Measurements from ENCODE around the gene VAV2. TPM values are rescaled to one million over a fixed set of nuclear protein-coding genes. Genes with fewer than 3 reads are reported as not detected.

VAV2 gene
- polyA plus RNA-seq, 3 donors from 2014 or later, result 0.12 to 0.28 TPM; not detected in 1

- DNase-seq, result no peak
- no peak overlapping the region for H3K27ac Mint-ChIP-seq
- no peaks in the 10 kb centered on the region for H3K9me3 Mint-ChIP-seq
- H3K4me3 Mint-ChIP-seq, result no peak overlapping the region
- no peaks in the 10 kb centered on the region for H3K36me3 Mint-ChIP-seq
- H3K4me1 Mint-ChIP-seq, result no peaks in the 10 kb centered on the region
- H3K27me3 Mint-ChIP-seq (ENCODE audit: low read depth in 3 of 3), result peaks cover 0 to 2% (median 0%) of the 10 kb centered on the region in 3 donors
Measured at GRCh38 chr9:133830310-133830709, 161.8 kb downstream of the VAV2 start.

- no peak overlapping the region for H3K4me3 Mint-ChIP-seq
- peaks cover 0 to 2% (median 0%) of the 10 kb centered on the region in 3 donors for H3K27me3 Mint-ChIP-seq (ENCODE audit: low read depth in 3 of 3)
- no peak overlapping the region for H3K27ac Mint-ChIP-seq
- no peak for DNase-seq
- H3K36me3 Mint-ChIP-seq, result no peaks in the 10 kb centered on the region
- H3K4me1 Mint-ChIP-seq, result no peaks in the 10 kb centered on the region
- no peaks in the 10 kb centered on the region for H3K9me3 Mint-ChIP-seq
Measured at GRCh38 chr9:133828338-133828997, 163.7 kb downstream of the VAV2 start.

GRCh38 chr9:133826289-133827085 is 165.6 kb downstream of the VAV2 start:
- H3K4me3 Mint-ChIP-seq, result no peak overlapping the region

GRCh38 chr9:133825555-133826218 is 166.4 kb downstream of the VAV2 start:
- Mint-ChIP-seq H3K4me3 (no peak overlapping the region), H3K4me1 (no peaks in the 10 kb centered on the region), H3K36me3 (no peaks in the 10 kb centered on the region), H3K27me3 (ENCODE audit: low read depth in 3 of 3) (peaks cover 0 to 5% (median 0%) of the 10 kb centered on the region in 3 donors), H3K9me3 (no peaks in the 10 kb centered on the region), H3K27ac (no peak overlapping the region)
- no peak for DNase-seq

More at GRCh38 chr9:133826289-133827085, 165.6 kb downstream of the VAV2 start:
- H3K4me1 Mint-ChIP-seq, result no peaks in the 10 kb centered on the region
- no peaks in the 10 kb centered on the region for H3K36me3 Mint-ChIP-seq
- no peak for DNase-seq
- peaks cover 0 to 5% (median 0%) of the 10 kb centered on the region in 3 donors for H3K27me3 Mint-ChIP-seq (ENCODE audit: low read depth in 3 of 3)
- H3K9me3 Mint-ChIP-seq, result no peaks in the 10 kb centered on the region
- H3K27ac Mint-ChIP-seq, result no peak overlapping the region

- H3K36me3 Mint-ChIP-seq, result no peaks in the 10 kb centered on the region
- DNase-seq, result no peak
- H3K4me3 Mint-ChIP-seq, result no peak overlapping the region
- H3K4me1 Mint-ChIP-seq, result no peaks in the 10 kb centered on the region
- H3K9me3 Mint-ChIP-seq, result no peaks in the 10 kb centered on the region
- H3K27ac Mint-ChIP-seq, result no peak overlapping the region
- peaks cover 0 to 5% (median 0%) of the 10 kb centered on the region in 3 donors for H3K27me3 Mint-ChIP-seq (ENCODE audit: low read depth in 3 of 3)
Measured at GRCh38 chr9:133824802-133825186, 167.3 kb downstream of the VAV2 start.

- Mint-ChIP-seq H3K27ac (no peak overlapping the region), H3K4me3 (no peak overlapping the region), H3K27me3 (ENCODE audit: low read depth in 3 of 3) (peaks cover 0 to 5% (median 0%) of the 10 kb centered on the region in 3 donors), H3K36me3 (no peaks in the 10 kb centered on the region), H3K4me1 (no peaks in the 10 kb centered on the region), H3K9me3 (no peaks in the 10 kb centered on the region)
- DNase-seq, result no peak
Measured at GRCh38 chr9:133824106-133824801, 167.9 kb downstream of the VAV2 start.

- Mint-ChIP-seq H3K36me3 (no peaks in the 10 kb centered on the region), H3K27me3 (ENCODE audit: low read depth in 3 of 3) (peaks cover 0 to 2% (median 0%) of the 10 kb centered on the region in 3 donors), H3K4me3 (no peak overlapping the region), H3K9me3 (no peaks in the 10 kb centered on the region), H3K27ac (no peak overlapping the region), H3K4me1 (no peaks in the 10 kb centered on the region)
- DNase-seq, result no peak
Measured at GRCh38 chr9:133823189-133824105, 168.7 kb downstream of the VAV2 start.

GRCh38 chr9:133822430-133823065 is 169.6 kb downstream of the VAV2 start:
- Mint-ChIP-seq H3K27ac (no peak overlapping the region), H3K36me3 (no peaks in the 10 kb centered on the region), H3K4me1 (no peaks in the 10 kb centered on the region), H3K4me3 (no peak overlapping the region), H3K27me3 (ENCODE audit: low read depth in 3 of 3) (peaks cover 0 to 2% (median 0%) of the 10 kb centered on the region in 3 donors), H3K9me3 (no peaks in the 10 kb centered on the region)
- DNase-seq, result no peak

- Mint-ChIP-seq H3K36me3 (no peaks in the 10 kb centered on the region), H3K9me3 (no peaks in the 10 kb centered on the region), H3K27ac (no peak overlapping the region), H3K27me3 (ENCODE audit: low read depth in 3 of 3) (peaks cover 0 to 2% (median 2%) of the 10 kb centered on the region in 3 donors), H3K4me3 (no peak overlapping the region), H3K4me1 (no peaks in the 10 kb centered on the region)
- no peak for DNase-seq
Measured at GRCh38 chr9:133821601-133822429, 170.3 kb downstream of the VAV2 start.

GRCh38 chr9:133819923-133820322 is 172.2 kb downstream of the VAV2 start:
- Mint-ChIP-seq H3K4me3 (no peak overlapping the region), H3K4me1 (no peaks in the 10 kb centered on the region), H3K27me3 (ENCODE audit: low read depth in 3 of 3) (peaks cover 0 to 5% (median 4%) of the 10 kb centered on the region in 3 donors), H3K9me3 (no peaks in the 10 kb centered on the region), H3K36me3 (no peaks in the 10 kb centered on the region), H3K27ac (no peak overlapping the region)
- DNase-seq, result no peak

- peaks cover 0 to 5% (median 4%) of the 10 kb centered on the region in 3 donors for H3K27me3 Mint-ChIP-seq (ENCODE audit: low read depth in 3 of 3)
- no peaks in the 10 kb centered on the region for H3K9me3 Mint-ChIP-seq
- H3K4me3 Mint-ChIP-seq, result no peak overlapping the region
- no peak for DNase-seq
- H3K27ac Mint-ChIP-seq, result no peak overlapping the region
- H3K4me1 Mint-ChIP-seq, result no peaks in the 10 kb centered on the region
- no peaks in the 10 kb centered on the region for H3K36me3 Mint-ChIP-seq
Measured at GRCh38 chr9:133818444-133818843, 173.7 kb downstream of the VAV2 start.

GRCh38 chr9:133815781-133816180 is 176.3 kb downstream of the VAV2 start:
- no peak overlapping the region for H3K27ac Mint-ChIP-seq
- no peaks in the 10 kb centered on the region for H3K36me3 Mint-ChIP-seq
- H3K4me1 Mint-ChIP-seq, result no peaks in the 10 kb centered on the region
- H3K4me3 Mint-ChIP-seq, result no peak overlapping the region
- H3K27me3 Mint-ChIP-seq (ENCODE audit: low read depth in 3 of 3), result peaks cover 0 to 4% (median 2%) of the 10 kb centered on the region in 3 donors
- DNase-seq, result no peak
- no peaks in the 10 kb centered on the region for H3K9me3 Mint-ChIP-seq
